ENCODE data around the gene C1QTNF6. TPM values are rescaled to one million over a fixed set of nuclear protein-coding genes. Genes with fewer than 3 reads are reported as not detected.

C1QTNF6 gene
- total RNA-seq (2021; fragmentation: NEBNext Ultra II Directional; extraction: Animal tissue kit (Norgen Biotek cat#: 25700)) (3.1 and 4.6 TPM in 2 replicates), polyA plus RNA-seq (2011; rRNA removed) (5.9 and 6.5 TPM in 2 replicates), polyA minus RNA-seq (2011; rRNA and poly(A)+ RNA removed) (5.3 and 5.7 TPM in 2 replicates)
- 5.7 TPM for polyA plus RNA-seq (2011; cell fraction: cytosol; rRNA removed)
- 17.9 TPM for polyA plus RNA-seq (2011; cell fraction: nucleus; rRNA removed)
- 4.9 to 6.3 TPM (median 5.5 TPM) in 4 replicates for polyA plus RNA-seq (2012, experiment 1 of 2)
- polyA plus RNA-seq (2012, experiment 2 of 2) = 2.6 TPM
- polyA plus RNA-seq (2013, experiment 1 of 2) = 5.6 TPM
- polyA plus RNA-seq (2013, experiment 2 of 2) = 6.5 TPM
- 2.9 TPM for polyA minus RNA-seq (2011; cell fraction: cytosol; rRNA and poly(A)+ RNA removed)
- 11.6 TPM for polyA minus RNA-seq (2011; cell fraction: nucleus; rRNA and poly(A)+ RNA removed)
- long read RNA-seq, experiment 1, partial matches to known transcripts = 0 of 4 reads
- long read RNA-seq, experiment 1, other reads (novel, unspliced or antisense) = 3 of 4 reads
- long read RNA-seq, experiment 2, partial matches to known transcripts = 0 of 1 reads
- long read RNA-seq, experiment 2, other reads (novel, unspliced or antisense) = 0 of 1 reads

GRCh38 chr22:37187891-37188761, at the start of gene C1QTNF6:
Gene C1QTNF6 (minus strand): TSS chr22:37188247. CDS start chr22:37188213, 34 bp downstream.
- ChIA-PET CTCF (ENCODE audit: partially characterized antibody) (interaction anchor here (1.1 to 5.8 kb wide), 2 partner anchors 9 to 62 kb away, joined by 3 to 29 read pairs; no protein-coding TSS in a partner anchor), POLR2A (ENCODE audit: partially characterized antibody) (interaction anchor here (1.1 to 2.0 kb wide), 5 partner anchors 9 to 22 kb away, joined by 3 to 14 read pairs (median 4); no protein-coding TSS in a partner anchor)
- Histone ChIP-seq H3K79me2 (ENCODE audit: control insufficient read depth in 1 of 2, insufficient read depth in 2 of 2, low read length in 2 of 2) (no peaks in the 10 kb centered on the region), H2BK5ac (ENCODE audit: low read depth, low read length) (peak within 1 kb of the TSS; percentile 96; the same call in 1 of the 2 replicates), H3K9ac (replicated peaks in 1 of 4; ENCODE audit: extremely low read depth in 1 of 4, low read depth in 3 of 4, low read length in 3 of 4) (peak within 1 kb of the TSS in 1 of 4 experiments; percentile 35; a peak in 2 of 7 replicates), H3K56ac (replicated peaks; ENCODE audit: insufficient read length, low read depth, low read length) (peak within 1 kb of the TSS; percentile 42), H4K20me1 (replicated peaks in 1 of 2; ENCODE audit: control insufficient read depth in 1 of 2, insufficient read depth in 2 of 2, low read length in 2 of 2) (no peaks in the 10 kb centered on the region), H3K4me3 (ENCODE audit: extremely low read depth in 1 of 4, insufficient read depth in 2 of 4, low read depth in 3 of 4, low read length in 4 of 4) (peak within 1 kb of the TSS; percentile 20 to 53 (median 38); a peak in 5 of 8 replicates), H4K8ac (ENCODE audit: extremely low read depth, insufficient read depth, low read length) (peak within 1 kb of the TSS; percentile 85), H3K4ac (replicated peaks; ENCODE audit: insufficient read length, low read depth, low read length) (peak within 1 kb of the TSS; percentile 75), H2BK12ac (ENCODE audit: low read depth, low read length) (peak within 1 kb of the TSS; percentile 98), H2AK5ac (ENCODE audit: low read depth, low read length) (peak within 1 kb of the TSS; percentile 43; the same call in 1 of the 2 replicates), H4K91ac (replicated peaks; ENCODE audit: insufficient read length, low read length) (peak within 1 kb of the TSS; percentile 84), H2AFZ (ENCODE audit: low read length) (0 out of 2 replicates have a peak within 1 kb of the TSS, but pooled peaks have one; percentile 12), H3K4me2 (ENCODE audit: insufficient read depth in 1 of 2, low read depth in 2 of 2, low read length in 2 of 2) (peak within 1 kb of the TSS; percentile 65 to 73), H3K36me3 (ENCODE audit: control insufficient read depth in 2 of 4, insufficient read depth in 4 of 4, low read length in 3 of 4) (peaks cover 0 to 8% (median 0%) of the 10 kb centered on the region in 4 experiments; a peak in 2 of 8 replicates), H2BK120ac (replicated peaks; ENCODE audit: low read depth, low read length) (peak within 1 kb of the TSS; percentile 36), H2BK15ac (ENCODE audit: low read length) (peak within 1 kb of the TSS; percentile 34), H3K27ac (ENCODE audit: low read depth, low read length) (peak within 1 kb of the TSS; percentile 66), H3K23ac (ENCODE audit: insufficient read length) (no peak within 1 kb of the TSS), H3K23me2 (ENCODE audit: low read depth, low read length) (peaks cover 3% of the 10 kb centered on the region; the same call in 1 of the 2 replicates), H2BK20ac (ENCODE audit: low read length) (peak within 1 kb of the TSS; percentile 29), H3K9me3 (ENCODE audit: insufficient read depth in 2 of 2, low read depth in 1 of 2, low read length in 1 of 2) (peaks cover 4 to 6% of the 10 kb centered on the region in 2 experiments; a peak in 3 of 4 replicates), H4K5ac (ENCODE audit: insufficient read length, low read depth, low read length) (peak within 1 kb of the TSS; percentile 41), H3K4me1 (replicated peaks in 1 of 4; ENCODE audit: control insufficient read depth in 3 of 4, insufficient read depth in 4 of 4, low read length in 3 of 4) (peaks cover 7 to 23% (median 15%) of the 10 kb centered on the region in 4 experiments), H3K18ac (ENCODE audit: extremely low read depth, low read length) (peak within 1 kb of the TSS; percentile 98), H3K79me1 (ENCODE audit: low read depth, low read length) (no peaks in the 10 kb centered on the region), H3K14ac (ENCODE audit: insufficient read length) (peak within 1 kb of the TSS; percentile 8), H3K27me3 (replicated peaks in 1 of 4; ENCODE audit: control insufficient read depth in 3 of 4, extremely low read depth in 1 of 4, insufficient read depth in 3 of 4, low read length in 3 of 4) (no peaks in the 10 kb centered on the region)
- 29% methylated on average over 12 of the region's 17 CpGs; no CpG with 5 or more reads in 1 of the 2 experiments for WGBS, 2 experiments (ENCODE audit: extremely low coverage in 1 of 2, insufficient coverage in 1 of 2, insufficient read length in 1 of 2, insufficient replicate concordance in 2 of 2, low coverage in 1 of 2, low lambda C conversion rate in 2 of 2, missing lambda C conversion rate in 1 of 2)
- DNase-seq (ENCODE audit: low read depth in 1 of 2, low spot score in 2 of 2) (peak in 1 of 2 experiments; percentile 78), FAIRE-seq (no peak)
- TF ChIP-seq MAX (IDR thresholded peaks at IDR 0.05) = no peak
- TF ChIP-seq CHD1 (IDR thresholded peaks at IDR 0.05; ENCODE audit: low read depth, low read length) = no peak
- no peak for TF ChIP-seq PHF8 (conservative IDR thresholded peaks at IDR 0.05; ENCODE audit: low read depth, low read length)
- peak; percentile 98 for TF ChIP-seq EGR1 (IDR thresholded peaks at IDR 0.05; ENCODE audit: borderline replicate concordance, low read depth, low read length)
- peak; percentile 53; the same call in 1 of the 2 replicates for TF ChIP-seq YY1 (IDR thresholded peaks at IDR 0.05; ENCODE audit: low read depth, low read length)
- no peak for TF ChIP-seq CEBPB (IDR thresholded peaks at IDR 0.05; ENCODE audit: low read depth, low read length)
- TF ChIP-seq HDAC6 (IDR thresholded peaks at IDR 0.05; ENCODE audit: low read depth, low read length) = no peak

All from H1 (cell line).